ENCODE measurements around the gene CBL.

CBL gene

GRCh38 chr11:119322921-119323531 lies 116.9 kb downstream of the CBL start:
- H3K4me3 ChIP-seq (ENCODE audit: low read length), result no peak overlapping the region
- no peak for TF ChIP-seq ZNF274 (IDR thresholded peaks at IDR 0.05; ENCODE audit: low read depth, low read length)

- H3K4me3 ChIP-seq (ENCODE audit: low read length), result no peak overlapping the region
- TF ChIP-seq ZNF274 (IDR thresholded peaks at IDR 0.05; ENCODE audit: low read depth, low read length), result no peak
Measured at GRCh38 chr11:119323532-119324033, 117.4 kb downstream of the CBL start.

GRCh38 chr11:119324189-119324588 lies 118.0 kb downstream of the CBL start:
- H3K4me3 ChIP-seq (ENCODE audit: low read length), result no peak overlapping the region
- no peak for TF ChIP-seq ZNF274 (IDR thresholded peaks at IDR 0.05; ENCODE audit: low read depth, low read length)

GRCh38 chr11:119329320-119329719 lies 123.2 kb downstream of the CBL start:
- no peak overlapping the region for H3K4me3 ChIP-seq (ENCODE audit: low read length)
- TF ChIP-seq ZNF274 (IDR thresholded peaks at IDR 0.05; ENCODE audit: low read depth, low read length), result no peak

- H3K4me3 ChIP-seq (ENCODE audit: low read length), result no peak overlapping the region
- no peak for TF ChIP-seq ZNF274 (IDR thresholded peaks at IDR 0.05; ENCODE audit: low read depth, low read length)
Measured at GRCh38 chr11:119330237-119330636, 124.1 kb downstream of the CBL start.

- H3K4me3 ChIP-seq (ENCODE audit: low read length), result no peak overlapping the region
- no peak for TF ChIP-seq ZNF274 (IDR thresholded peaks at IDR 0.05; ENCODE audit: low read depth, low read length)
Measured at GRCh38 chr11:119332111-119332765, 126.1 kb downstream of the CBL start.

- H3K4me3 ChIP-seq (ENCODE audit: low read length), result peak within 1 kb of the TSS; percentile 85
- TF ChIP-seq ZNF274 (IDR thresholded peaks at IDR 0.05; ENCODE audit: low read depth, low read length), result no peak
Measured at GRCh38 chr11:119334174-119334930, 128.2 kb downstream of the CBL start, which contains the start of gene RNF26. Gene RNF26 (plus strand): TSS chr11:119334527. CDS start chr11:119335123, 596 bp downstream.

- peak overlapping the region; percentile 85 for H3K4me3 ChIP-seq (ENCODE audit: low read length)
- no peak for TF ChIP-seq ZNF274 (IDR thresholded peaks at IDR 0.05; ENCODE audit: low read depth, low read length)
Measured at GRCh38 chr11:119335091-119335654, 129.0 kb downstream of the CBL start.

GRCh38 chr11:119335655-119336543 lies 129.8 kb downstream of the CBL start:
- H3K4me3 ChIP-seq (ENCODE audit: low read length), result peak overlapping the region; percentile 85; the same call in 1 of the 2 replicates
- TF ChIP-seq ZNF274 (IDR thresholded peaks at IDR 0.05; ENCODE audit: low read depth, low read length), result no peak

GRCh38 chr11:119336744-119337469 lies 130.8 kb downstream of the CBL start:
- no peak overlapping the region for H3K4me3 ChIP-seq (ENCODE audit: low read length)
- TF ChIP-seq ZNF274 (IDR thresholded peaks at IDR 0.05; ENCODE audit: low read depth, low read length), result no peak

- H3K4me3 ChIP-seq (ENCODE audit: low read length), result no peak overlapping the region
- TF ChIP-seq ZNF274 (IDR thresholded peaks at IDR 0.05; ENCODE audit: low read depth, low read length), result no peak
Measured at GRCh38 chr11:119337581-119338317, 131.6 kb downstream of the CBL start.

- no peak for TF ChIP-seq ZNF274 (IDR thresholded peaks at IDR 0.05; ENCODE audit: low read depth, low read length)
- H3K4me3 ChIP-seq (ENCODE audit: low read length), result no peak overlapping the region
Measured at GRCh38 chr11:119338318-119338890, 132.3 kb downstream of the CBL start.

Measured in GM08714 (cell line).